ENCODE measurements around the gene HOXC10. TPM values are rescaled to one million over a fixed set of nuclear protein-coding genes. Genes with fewer than 3 reads are reported as not detected.
A peak's percentile ranks its signal among the peaks of the same experiment; 100 is the strongest.

HOXC10 gene
- polyA plus RNA-seq, 3 donors = not detected

- WGBS (ENCODE audit: insufficient coverage) = 58% methylated on average over 5 of the region's 16 CpGs
These were observed 46.5 kb downstream of the HOXC10 start for GRCh38 chr12:54031480-54031879.

GRCh38 chr12:54032086-54032619, 47.2 kb downstream of the HOXC10 start:
- H3K27ac ChIP-seq (ENCODE audit: low read depth in 1 of 2, low read length in 2 of 2) = no peak overlapping the region
- no peaks in the 10 kb centered on the region for H3K4me1 ChIP-seq (ENCODE audit: control insufficient read depth in 1 of 2, insufficient read depth in 2 of 2, low read length in 2 of 2)
- WGBS (ENCODE audit: insufficient coverage) = 83% methylated on average over 2 of the region's 6 CpGs
- Mint-ChIP-seq H3K27ac (peak overlapping the region in 1 of 7 donors; percentile 60), H3K9me3 (peaks cover 6 to 41% (median 28%) of the 10 kb centered on the region in 7 donors), H3K27me3 (ENCODE audit: low read depth in 3 of 3) (peaks cover 93 to 98% (median 96%) of the 10 kb centered on the region in 3 donors), H3K4me1 (peaks cover 16% of the 10 kb centered on the region), H3K4me3 (peak overlapping the region in 1 of 2 donors; percentile 84), H3K36me3 (peaks cover 5 to 19% of the 10 kb centered on the region in 2 donors)
- peaks cover 26 to 52% of the 10 kb centered on the region in 2 donors for H3K9me3 ChIP-seq (replicated peaks in 1 of 2; ENCODE audit: control insufficient read depth in 1 of 2, insufficient read depth in 1 of 2, low read length in 2 of 2)
- no peaks in the 10 kb centered on the region for H3K79me2 ChIP-seq (ENCODE audit: insufficient read depth, low read length)
- no peak for DNase-seq
- no peak overlapping the region for H3K4me2 ChIP-seq (replicated peaks; ENCODE audit: extremely low read depth, low read length, poor library complexity, severe bottlenecking)
- H3K36me3 ChIP-seq (replicated peaks in 1 of 2; ENCODE audit: control insufficient read depth in 1 of 2, insufficient read depth in 2 of 2, low read length in 2 of 2) = no peaks in the 10 kb centered on the region
- no peak overlapping the region for H2AFZ ChIP-seq (ENCODE audit: insufficient read depth, low read depth, low read length, poor library complexity, severe bottlenecking)
- TF ChIP-seq, protein P1, sequence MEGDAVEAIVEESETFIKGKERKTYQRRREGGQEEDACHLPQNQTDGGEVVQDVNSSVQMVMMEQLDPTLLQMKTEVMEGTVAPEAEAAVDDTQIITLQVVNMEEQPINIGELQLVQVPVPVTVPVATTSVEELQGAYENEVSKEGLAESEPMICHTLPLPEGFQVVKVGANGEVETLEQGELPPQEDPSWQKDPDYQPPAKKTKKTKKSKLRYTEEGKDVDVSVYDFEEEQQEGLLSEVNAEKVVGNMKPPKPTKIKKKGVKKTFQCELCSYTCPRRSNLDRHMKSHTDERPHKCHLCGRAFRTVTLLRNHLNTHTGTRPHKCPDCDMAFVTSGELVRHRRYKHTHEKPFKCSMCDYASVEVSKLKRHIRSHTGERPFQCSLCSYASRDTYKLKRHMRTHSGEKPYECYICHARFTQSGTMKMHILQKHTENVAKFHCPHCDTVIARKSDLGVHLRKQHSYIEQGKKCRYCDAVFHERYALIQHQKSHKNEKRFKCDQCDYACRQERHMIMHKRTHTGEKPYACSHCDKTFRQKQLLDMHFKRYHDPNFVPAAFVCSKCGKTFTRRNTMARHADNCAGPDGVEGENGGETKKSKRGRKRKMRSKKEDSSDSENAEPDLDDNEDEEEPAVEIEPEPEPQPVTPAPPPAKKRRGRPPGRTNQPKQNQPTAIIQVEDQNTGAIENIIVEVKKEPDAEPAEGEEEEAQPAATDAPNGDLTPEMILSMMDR (IDR thresholded peaks at IDR 0.05) = no peak
- intact Hi-C loops (cut with micrococcal nuclease) = loop anchor here in 1 of 2 donors (10.0 kb wide), 1 partner anchor 57 kb away; the partner anchor contains the start of genes HOTAIR and HOXC11
- H3K4me3 ChIP-seq (replicated peaks in 1 of 3; ENCODE audit: low read depth in 2 of 3, low read length in 3 of 3) = no peak overlapping the region
- H4K20me1 ChIP-seq (ENCODE audit: insufficient read depth, low read length) = no peaks in the 10 kb centered on the region
- no peak overlapping the region for H3K9ac ChIP-seq (ENCODE audit: insufficient read depth, low read length, poor library complexity, severe bottlenecking)
- peaks cover 83 to 99% of the 10 kb centered on the region in 2 donors for H3K27me3 ChIP-seq (ENCODE audit: control insufficient read depth in 2 of 2, insufficient read depth in 2 of 2, low read length in 2 of 2)

More at GRCh38 chr12:54031480-54031879, 46.5 kb downstream of the HOXC10 start:
- peak overlapping the region in 1 of 2 donors; percentile 84 for H3K4me3 Mint-ChIP-seq
- no peak overlapping the region for H3K4me2 ChIP-seq (replicated peaks; ENCODE audit: extremely low read depth, low read length, poor library complexity, severe bottlenecking)
- no peaks in the 10 kb centered on the region for H3K36me3 ChIP-seq (replicated peaks in 1 of 2; ENCODE audit: control insufficient read depth in 1 of 2, insufficient read depth in 2 of 2, low read length in 2 of 2)
- TF ChIP-seq, protein P1 (IDR thresholded peaks at IDR 0.05) = no peak
- H3K79me2 ChIP-seq (ENCODE audit: insufficient read depth, low read length) = no peaks in the 10 kb centered on the region
- DNase-seq = no peak
- no peaks in the 10 kb centered on the region for H3K4me1 ChIP-seq (ENCODE audit: control insufficient read depth in 1 of 2, insufficient read depth in 2 of 2, low read length in 2 of 2)
- H3K9me3 Mint-ChIP-seq = peaks cover 6 to 41% (median 30%) of the 10 kb centered on the region in 7 donors
- H3K4me1 Mint-ChIP-seq = peaks cover 21% of the 10 kb centered on the region
- intact Hi-C loops (cut with micrococcal nuclease) = loop anchor here in 1 of 2 donors (10.0 kb wide), 1 partner anchor 57 kb away; the partner anchor contains the start of genes HOTAIR and HOXC11
- no peak overlapping the region for H3K27ac ChIP-seq (ENCODE audit: low read depth in 1 of 2, low read length in 2 of 2)
- no peak overlapping the region for H2AFZ ChIP-seq (ENCODE audit: insufficient read depth, low read depth, low read length, poor library complexity, severe bottlenecking)
- no peak overlapping the region for H3K9ac ChIP-seq (ENCODE audit: insufficient read depth, low read length, poor library complexity, severe bottlenecking)
- no peaks in the 10 kb centered on the region for H4K20me1 ChIP-seq (ENCODE audit: insufficient read depth, low read length)
- no peak overlapping the region for H3K4me3 ChIP-seq (replicated peaks in 1 of 3; ENCODE audit: low read depth in 2 of 3, low read length in 3 of 3)
- peaks cover 5 to 22% of the 10 kb centered on the region in 2 donors for H3K36me3 Mint-ChIP-seq
- peaks cover 93 to 98% (median 96%) of the 10 kb centered on the region in 3 donors for H3K27me3 Mint-ChIP-seq (ENCODE audit: low read depth in 3 of 3)
- H3K27ac Mint-ChIP-seq = peak overlapping the region in 1 of 7 donors; percentile 60
- peaks cover 84 to 99% of the 10 kb centered on the region in 2 donors for H3K27me3 ChIP-seq (ENCODE audit: control insufficient read depth in 2 of 2, insufficient read depth in 2 of 2, low read length in 2 of 2)
- H3K9me3 ChIP-seq (replicated peaks in 1 of 2; ENCODE audit: control insufficient read depth in 1 of 2, insufficient read depth in 1 of 2, low read length in 2 of 2) = peaks cover 26 to 52% of the 10 kb centered on the region in 2 donors

Measured in CD14-positive monocyte (primary cell).